H1 (cell line): ENCODE measurements around the gene MTM1. TPM values are rescaled to one million over a fixed set of nuclear protein-coding genes. Genes with fewer than 3 reads are reported as not detected.

Experiments
- CTCF ChIA-PET: fragments of 300-600 bp; sonication (Branson Sonifier 250); formaldehyde crosslinking; loops from one replicate; lab custom pipeline; 2021; ENCODE audit not compliant: partially characterized antibody; lab: Charles Lee
- POLR2A ChIA-PET: fragments of 300-600 bp; sonication (Branson Sonifier 250); formaldehyde crosslinking; loops from one replicate; lab custom pipeline; 2021; ENCODE audit warnings: inconsistent platforms; ENCODE audit not compliant: partially characterized antibody; lab: Charles Lee
- DNase-seq, 2 experiments: peaks; one replicate each; pipeline versions ENCODE4 v3.0.0 to v3.0.0-alpha.2; 2010 to 2022; ENCODE audit warnings: low spot score in 2 of 2, low read depth in 1 of 2, mixed read lengths in 1 of 2
- FAIRE-seq: peaks from 2 replicates; lab custom pipeline; 2011; peaks lifted over from hg19 to GRCh38; lab: Jason Lieb, UNC
- H2AFZ ChIP-seq: 2 replicates; pipeline ENCODE4 v1.8.1; 2012; ENCODE audit warnings: low read length, inconsistent platforms
- H2AK5ac ChIP-seq: 2 replicates; pipeline ENCODE4 v1.6.1; 2013; ENCODE audit warnings: low read depth, low read length
- H2BK120ac ChIP-seq: replicated peaks from 2 replicates; pipeline ENCODE3; 2013; ENCODE audit warnings: low read depth, low read length, inconsistent platforms
- H2BK12ac ChIP-seq: 2 replicates; pipeline ENCODE4 v1.6.1; 2013; ENCODE audit warnings: low read depth, low read length
- H2BK15ac ChIP-seq: 2 replicates; pipeline ENCODE4 v1.6.1; 2013; ENCODE audit warnings: low read length
- H2BK20ac ChIP-seq: 2 replicates; pipeline ENCODE4 v1.6.1; 2013; ENCODE audit warnings: low read length
- H2BK5ac ChIP-seq: 2 replicates; pipeline ENCODE4 v1.6.1; 2013; ENCODE audit warnings: low read depth, low read length
- H3K14ac ChIP-seq: 2 replicates; pipeline ENCODE4 v1.6.1; 2013; ENCODE audit warnings: inconsistent platforms; ENCODE audit not compliant: insufficient read length
- H3K18ac ChIP-seq: 2 replicates; pipeline ENCODE4 v1.6.1; 2013; ENCODE audit warnings: low read length; ENCODE audit errors: extremely low read depth
- H3K23ac ChIP-seq: 2 replicates; pipeline ENCODE4 v1.6.1; 2013; ENCODE audit warnings: inconsistent platforms; ENCODE audit not compliant: insufficient read length
- H3K23me2 ChIP-seq: 2 replicates; pipeline ENCODE4 v1.6.1; 2013; ENCODE audit warnings: low read depth, low read length
- H3K27ac ChIP-seq: 2 replicates; pipeline ENCODE4 v1.6.1; 2011; ENCODE audit warnings: low read depth, low read length, inconsistent platforms
- H3K27me3 ChIP-seq, 4 experiments: replicated peaks in 1 of 4; 1 replicate in 1 of 4; 2 replicates in 3 of 4; pipeline versions ENCODE4 v1.6.1 to v1.8.1; 2011 to 2013; ENCODE audit warnings: low read length in 3 of 4, mild to moderate bottlenecking in 3 of 4, inconsistent platforms in 2 of 4, mixed read lengths in 2 of 4, moderate library complexity in 1 of 4; ENCODE audit not compliant: control insufficient read depth in 3 of 4, insufficient read depth in 3 of 4; ENCODE audit errors: extremely low read depth in 1 of 4
- H3K36me3 ChIP-seq, 4 experiments: 2 replicates each; pipeline versions ENCODE4 v1.6.1 to v1.8.1; 2011 to 2013; ENCODE audit warnings: mild to moderate bottlenecking in 4 of 4, low read length in 3 of 4, moderate library complexity in 2 of 4, control low read depth in 1 of 4, inconsistent platforms in 1 of 4; ENCODE audit not compliant: insufficient read depth in 4 of 4, control insufficient read depth in 2 of 4
- H3K4ac ChIP-seq: replicated peaks from 2 replicates; pipeline ENCODE3; 2013; ENCODE audit warnings: low read length, low read depth, mixed read lengths, inconsistent platforms; ENCODE audit not compliant: insufficient read length
- H3K4me1 ChIP-seq, 4 experiments: replicated peaks in 1 of 4; 1 replicate in 1 of 4; 2 replicates in 3 of 4; pipeline versions ENCODE4 v1.6.1 to v1.8.1; 2011 to 2013; ENCODE audit warnings: low read length in 3 of 4, inconsistent platforms in 2 of 4, mixed read lengths in 1 of 4; ENCODE audit not compliant: insufficient read depth in 4 of 4, control insufficient read depth in 3 of 4
- H3K4me2 ChIP-seq, 2 experiments: 2 replicates each; pipeline versions ENCODE4 v1.6.1 to v1.8.1; 2011 to 2013; ENCODE audit warnings: low read depth in 2 of 2, low read length in 2 of 2, control low read depth in 1 of 2, inconsistent platforms in 1 of 2, mild to moderate bottlenecking in 1 of 2; ENCODE audit not compliant: insufficient read depth in 1 of 2
- H3K4me3 ChIP-seq, 4 experiments: fragments of 200-600, 300-600 bp in 1 of 4; sonication (generic), shearing (Covaris generic), sonication (Bioruptor Twin) in 1 of 4; 2 replicates each; pipeline versions ENCODE4 v1.5.1 to v1.8.1; 2011 to 2016; ENCODE audit warnings: low read length in 4 of 4, low read depth in 3 of 4, control low read depth in 2 of 4, inconsistent platforms in 2 of 4, mild to moderate bottlenecking in 2 of 4, mixed read lengths in 1 of 4, moderate library complexity in 1 of 4; ENCODE audit not compliant: insufficient read depth in 2 of 4; ENCODE audit errors: extremely low read depth in 1 of 4
- H3K56ac ChIP-seq: replicated peaks from 2 replicates; pipeline ENCODE3; 2013; ENCODE audit warnings: low read depth, mild to moderate bottlenecking, mixed read lengths, low read length, inconsistent platforms; ENCODE audit not compliant: insufficient read length
- H3K79me1 ChIP-seq: 2 replicates; pipeline ENCODE4 v1.6.1; 2013; ENCODE audit warnings: low read depth, low read length, control low read depth
- H3K79me2 ChIP-seq, 2 experiments: 2 replicates each; pipeline versions ENCODE4 v1.6.1 to v1.8.1; 2012 to 2013; ENCODE audit warnings: low read length in 2 of 2, mild to moderate bottlenecking in 2 of 2, inconsistent platforms in 1 of 2; ENCODE audit not compliant: insufficient read depth in 2 of 2, control insufficient read depth in 1 of 2
- H3K9ac ChIP-seq, 4 experiments: replicated peaks in 1 of 4; 1 replicate in 1 of 4; 2 replicates in 3 of 4; pipeline versions ENCODE4 v1.6.1 to v1.8.1; 2011 to 2013; ENCODE audit warnings: low read depth in 3 of 4, low read length in 3 of 4, control low read depth in 2 of 4, mild to moderate bottlenecking in 2 of 4, moderate library complexity in 2 of 4, inconsistent platforms in 1 of 4; ENCODE audit errors: extremely low read depth in 1 of 4
- H3K9me3 ChIP-seq, 2 experiments: 2 replicates each; pipeline versions ENCODE4 v1.6.1 to v1.8.1; 2012 to 2013; ENCODE audit warnings: mild to moderate bottlenecking in 2 of 2, moderate library complexity in 2 of 2, control low read depth in 1 of 2, inconsistent platforms in 1 of 2, low read depth in 1 of 2, low read length in 1 of 2, mixed read lengths in 1 of 2; ENCODE audit not compliant: insufficient read depth in 2 of 2
- H4K20me1 ChIP-seq, 2 experiments: replicated peaks in 1 of 2; 2 replicates each; pipeline versions ENCODE3 to v1.8.1; 2011 to 2013; ENCODE audit warnings: inconsistent platforms in 2 of 2, low read length in 2 of 2, mild to moderate bottlenecking in 1 of 2; ENCODE audit not compliant: insufficient read depth in 2 of 2, control insufficient read depth in 1 of 2
- H4K5ac ChIP-seq: 2 replicates; pipeline ENCODE4 v1.6.1; 2013; ENCODE audit warnings: low read length, low read depth, mixed read lengths, inconsistent platforms; ENCODE audit not compliant: insufficient read length
- H4K8ac ChIP-seq: 2 replicates; pipeline ENCODE4 v1.8.0; 2013; ENCODE audit warnings: mild to moderate bottlenecking, moderate library complexity, low read length, inconsistent platforms; ENCODE audit not compliant: insufficient read depth; ENCODE audit errors: extremely low read depth
- H4K91ac ChIP-seq: replicated peaks from 2 replicates; pipeline ENCODE3; 2013; ENCODE audit warnings: low read length, mixed read lengths, inconsistent platforms; ENCODE audit not compliant: insufficient read length
- CREB1 ChIP-seq: IDR thresholded peaks from 2 replicates; pipeline ENCODE4 v1.6.1; 2012; ENCODE audit warnings: inconsistent platforms
- RXRA ChIP-seq: IDR thresholded peaks from 2 replicates; pipeline ENCODE4 v1.6.1; 2011; ENCODE audit warnings: low read depth, mild to moderate bottlenecking, low read length, moderate library complexity; ENCODE audit not compliant: insufficient read depth
- SIN3A ChIP-seq, 2 experiments: IDR thresholded peaks in 1 of 2; conservative IDR thresholded peaks in 1 of 2; 2 replicates each; pipeline ENCODE4 v1.6.1; 2011 to 2012; ENCODE audit warnings: low read length in 2 of 2, improper control_type of control experiment in 1 of 2, low read depth in 1 of 2, mild to moderate bottlenecking in 1 of 2
- SP1 ChIP-seq: IDR thresholded peaks from 2 replicates; pipeline ENCODE4 v1.6.1; 2011; ENCODE audit warnings: low read depth, low read length
- WGBS, 2 experiments: shearing (Covaris generic) in 1 of 2; methylation state at CpG; one replicate each; pipeline versions ENCODE4 v1.1.6 to v1.1.7; 2013 to 2015; ENCODE audit warnings: low lambda C conversion rate in 2 of 2, mixed read lengths in 2 of 2, inconsistent platforms in 1 of 2, low coverage in 1 of 2, missing lambda C conversion rate in 1 of 2; ENCODE audit not compliant: insufficient replicate concordance in 2 of 2, insufficient coverage in 1 of 2, insufficient read length in 1 of 2; ENCODE audit errors: extremely low coverage in 1 of 2, missing lambda C conversion rate in 1 of 2; 5-methylcytosine and 5-hydroxymethylcytosine counted together
- long read RNA-seq, 2 experiments: library from RNA in 1 of 2; library from capped mRNA in 1 of 2; stranded (forward); transcript quantifications; one replicate each; pipeline ENCODE4 v2.0.0, GENCODE V29; 2021; ENCODE audit warnings: inconsistent platforms in 1 of 2
- polyA minus RNA-seq, 3 experiments: library from RNA; depleted of rRNA, polyadenylated mRNA; stranded (reverse); fragments of >200 nt; gene quantifications; 1 replicate in 2 of 3; 2 replicates in 1 of 3; pipeline ENCODE4 v1.2.3, GENCODE V29; 2011
- polyA plus RNA-seq, 7 experiments: library from polyadenylated mRNA; depleted of rRNA in 3 of 7; stranded (reverse) in 5 of 7; unstranded in 2 of 7; fragments of >200 nt in 5 of 7; fragments of 200-250 nt in 2 of 7; gene quantifications; 1 replicate in 5 of 7; 2 replicates in 1 of 7; 4 replicates in 1 of 7; pipeline versions ENCODE4 v1.2.1 to v1.2.3, GENCODE V29; 2011 to 2013; ENCODE audit warnings: missing spikeins in 2 of 7, mixed read lengths in 2 of 7
- total RNA-seq: library from RNA; stranded (reverse); fragmentation: NEBNext Ultra II Directional; extraction: Animal tissue kit (Norgen Biotek cat#: 25700); gene quantifications from 2 replicates; pipeline ENCODE4 v1.2.1, GENCODE V29; 2021
- TF ChIP-seq, protein P1 (sequence below): IDR thresholded peaks from 2 replicates; pipeline ENCODE4 v1.6.1; 2012; ENCODE audit warnings: inconsistent platforms

Gene MTM1
- total RNA-seq (8.4 and 9.5 TPM in 2 replicates), polyA plus RNA-seq (2011; rRNA removed) (1.7 and 2.3 TPM in 2 replicates), polyA minus RNA-seq (2011; rRNA and poly(A)+ RNA removed) (4.7 and 8.4 TPM in 2 replicates)
- 3.2 TPM for polyA plus RNA-seq (2011; cell fraction: cytosol; rRNA removed)
- 2.3 TPM for polyA plus RNA-seq (2011; cell fraction: nucleus; rRNA removed)
- polyA plus RNA-seq (2012, experiment 1 of 2), result 3.3 to 8.4 TPM (median 4.5 TPM) in 4 replicates
- polyA plus RNA-seq (2012, experiment 2 of 2), result 0.30 TPM
- 3.2 TPM for polyA plus RNA-seq (2013, experiment 1 of 2)
- polyA plus RNA-seq (2013, experiment 2 of 2), result 3.3 TPM
- 1.4 TPM for polyA minus RNA-seq (2011; cell fraction: cytosol; rRNA and poly(A)+ RNA removed)
- 7.0 TPM for polyA minus RNA-seq (2011; cell fraction: nucleus; rRNA and poly(A)+ RNA removed)
- long read RNA-seq, experiment 1, partial matches to known transcripts, result 0 of 6 reads
- long read RNA-seq, experiment 1, other reads (novel, unspliced or antisense), result 6 of 6 reads
- long read RNA-seq, experiment 2, partial matches to known transcripts, result 2 of 7 reads
- long read RNA-seq, experiment 2, other reads (novel, unspliced or antisense), result 0 of 7 reads

DNA sequence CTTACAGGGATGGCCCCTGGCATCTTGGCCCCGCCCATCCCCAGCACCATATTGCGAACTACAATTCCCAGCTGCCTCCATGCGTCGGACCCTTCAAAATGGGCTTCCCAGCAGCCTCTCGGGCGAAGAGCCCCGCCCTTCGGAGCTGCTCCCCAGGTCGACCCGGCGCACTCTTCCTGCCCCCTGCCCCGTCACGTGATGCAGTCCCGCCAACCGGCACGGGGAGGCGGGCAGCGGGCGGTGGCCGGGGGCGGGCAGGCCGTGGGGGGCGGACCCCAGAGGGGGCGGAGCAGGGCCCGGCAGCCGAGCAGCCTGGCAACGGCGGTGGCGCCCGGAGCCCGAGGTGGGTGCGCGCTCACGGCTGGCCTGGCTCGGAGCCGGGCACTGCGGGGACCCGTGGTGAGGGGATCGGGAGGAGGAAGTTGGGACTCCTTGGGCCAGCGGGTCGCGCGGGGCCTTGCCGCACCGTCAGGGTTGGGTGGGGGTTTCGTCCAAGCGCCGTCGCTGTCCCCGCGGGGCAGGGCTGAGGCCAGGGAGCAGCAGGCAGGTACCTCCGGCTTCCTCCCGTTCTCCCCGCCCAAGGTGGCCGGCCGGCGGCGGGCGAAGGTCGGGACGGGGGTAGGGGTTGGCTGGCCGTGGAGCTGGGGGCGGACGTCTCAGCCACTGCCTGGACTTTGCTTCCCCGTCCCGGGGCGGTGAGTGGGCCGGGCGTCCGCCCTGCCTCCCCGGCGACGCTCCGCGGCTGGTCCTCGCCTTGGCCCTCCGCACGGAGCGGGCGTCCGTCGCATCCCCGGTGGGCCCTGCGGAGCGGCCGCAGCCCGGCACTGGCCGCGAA lies at the start of gene MTM1:
Gene MTM1 (plus strand): TSS at position 302 of the 835 bp plus-strand sequence. CDS start 23,994 bp downstream, outside the sequence.
- no peak within 1 kb of the TSS for H2BK120ac ChIP-seq
- H3K4me1 ChIP-seq, result peaks cover 0 to 18% (median 3%) of the 10 kb centered on the region in 4 experiments; a peak in 5 of 7 replicates
- H2BK15ac ChIP-seq, result no peak within 1 kb of the TSS
- no peaks in the 10 kb centered on the region for H3K79me1 ChIP-seq
- no peaks in the 10 kb centered on the region for H4K20me1 ChIP-seq
- peak within 1 kb of the TSS; percentile 16 for H3K56ac ChIP-seq
- H3K27me3 ChIP-seq, result no peaks in the 10 kb centered on the region
- H3K4ac ChIP-seq, result no peak within 1 kb of the TSS
- FAIRE-seq (no peak), DNase-seq (peak; percentile 83 to 88)
- no peak within 1 kb of the TSS for H2AFZ ChIP-seq
- no peak within 1 kb of the TSS; the same call in 1 of the 2 replicates for H4K8ac ChIP-seq
- POLR2A ChIA-PET, result interaction anchor here (1.8 kb wide), 1 partner anchor 10 kb away, joined by 6 read pairs; no protein-coding TSS in a partner anchor
- H3K4me2 ChIP-seq, result peak within 1 kb of the TSS; percentile 63 to 84
- 2% methylated on average over 25 of the region's 89 CpGs; no CpG with 5 or more reads in 1 of the 2 experiments for WGBS, 2 experiments
- H3K14ac ChIP-seq, result no peak within 1 kb of the TSS
- no peak within 1 kb of the TSS for H3K23ac ChIP-seq
- H3K36me3 ChIP-seq, result no peaks in the 10 kb centered on the region
- H2BK12ac ChIP-seq, result no peak within 1 kb of the TSS
- no peaks in the 10 kb centered on the region for H3K23me2 ChIP-seq
- H2BK5ac ChIP-seq, result no peak within 1 kb of the TSS; the same call in 1 of the 2 replicates
- no peak within 1 kb of the TSS for H2BK20ac ChIP-seq
- H4K91ac ChIP-seq, result no peak within 1 kb of the TSS
- CTCF ChIA-PET, result interaction anchor here (1.3 to 2.4 kb wide), 2 partner anchors 24 to 205 kb away, joined by 3 to 8 read pairs; partner anchors contain the start of gene MAMLD1
- no peak within 1 kb of the TSS for H3K27ac ChIP-seq
- H4K5ac ChIP-seq, result no peak within 1 kb of the TSS
- no peak within 1 kb of the TSS for H2AK5ac ChIP-seq
- peaks cover 0 to 21% of the 10 kb centered on the region in 2 experiments; a peak in 2 of 4 replicates for H3K79me2 ChIP-seq
- H3K9ac ChIP-seq, result peak within 1 kb of the TSS in 3 of 4 experiments; percentile 55 to 70 (median 69); a peak in 5 of 7 replicates
- H3K4me3 ChIP-seq, result peak within 1 kb of the TSS; percentile 54 to 88 (median 64)
- H3K18ac ChIP-seq, result no peak within 1 kb of the TSS; the same call in 1 of the 2 replicates
- H3K9me3 ChIP-seq, result no peaks in the 10 kb centered on the region
- TF ChIP-seq, protein P1, sequence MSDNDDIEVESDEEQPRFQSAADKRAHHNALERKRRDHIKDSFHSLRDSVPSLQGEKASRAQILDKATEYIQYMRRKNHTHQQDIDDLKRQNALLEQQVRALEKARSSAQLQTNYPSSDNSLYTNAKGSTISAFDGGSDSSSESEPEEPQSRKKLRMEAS, result no peak
- TF ChIP-seq RXRA (peak; percentile 31; the same call in 1 of the 2 replicates), SP1 (no peak), CREB1 (peak; percentile 78), SIN3A (conservative IDR thresholded peaks at IDR 0.05 in 1 of 2, IDR thresholded peaks at IDR 0.05 in 1 of 2; ENCODE audit: low read depth in 1 of 2, low read length in 2 of 2) (peak in 1 of 2 experiments; percentile 63; a peak in 1 of 4 replicates)
